BLaER1 treated with 17β-estradiol and CSF1 and Interleukin-3, amounts not matched to agents 10 nM and 100 nM (cell line): ENCODE measurements around the gene RPL26.

ENCODE experiments used
- H3K27ac ChIP-seq, 11 experiments: shearing (Covaris generic); formaldehyde crosslinking; 2 replicates each; pipeline ENCODE4 v1.8.1; 2022
- H3K27me3 ChIP-seq, 11 experiments: shearing (Covaris generic); formaldehyde crosslinking; 2 replicates each; pipeline ENCODE4 v1.8.1; 2022
- H3K36me3 ChIP-seq, 11 experiments: shearing (Covaris generic); formaldehyde crosslinking; 2 replicates each; pipeline ENCODE4 v1.8.1; 2022
- H3K4me1 ChIP-seq, 10 experiments: shearing (Covaris generic); formaldehyde crosslinking; 2 replicates each; pipeline ENCODE4 v1.8.1; 2022
- H3K4me2 ChIP-seq, 11 experiments: shearing (Covaris generic); formaldehyde crosslinking; 2 replicates each; pipeline ENCODE4 v1.8.1; 2022
- H3K4me3 ChIP-seq, 10 experiments: shearing (Covaris generic); formaldehyde crosslinking; 2 replicates each; pipeline ENCODE4 v1.8.1; 2022
- H3K9ac ChIP-seq, 11 experiments: shearing (Covaris generic); formaldehyde crosslinking; 2 replicates each; pipeline ENCODE4 v1.8.1; 2022
- H3K9me3 ChIP-seq, 11 experiments: shearing (Covaris generic); formaldehyde crosslinking; replicated peaks in 1 of 11; 2 replicates each; pipeline ENCODE4 v1.8.1; 2022
- H4K20me1 ChIP-seq, 11 experiments: shearing (Covaris generic); formaldehyde crosslinking; 2 replicates each; pipeline ENCODE4 v1.8.1; 2022
- Cebpa-rat ChIP-seq, 11 experiments: shearing (Covaris generic); IDR thresholded peaks; 2 replicates each; pipeline ENCODE4 v1.8.1; 2022

The RPL26 gene

GRCh38 chr17:8345951-8346665 lies 36.9 kb downstream of the RPL26 start:
- Histone ChIP-seq H3K27me3 (peaks cover 10 to 33% (median 29%) of the 10 kb centered on the region in 11 experiments; a peak in 21 of 22 replicates), H3K4me1 (peaks cover 0 to 3% (median 0%) of the 10 kb centered on the region in 10 experiments; a peak in 3 of 20 replicates), H4K20me1 (no peaks in the 10 kb centered on the region), H3K9me3 (no peaks in the 10 kb centered on the region), H3K27ac (no peak overlapping the region), H3K9ac (no peak overlapping the region), H3K36me3 (no peaks in the 10 kb centered on the region), H3K4me2 (no peak overlapping the region), H3K4me3 (no peak overlapping the region)
- no peak for TF ChIP-seq Cebpa-rat (IDR thresholded peaks at IDR 0.05)

- TF ChIP-seq Cebpa-rat (IDR thresholded peaks at IDR 0.05): no peak
Observed at GRCh38 chr17:8345052-8345690, 37.8 kb downstream of the RPL26 start.

GRCh38 chr17:8341456-8341855 lies 41.5 kb downstream of the RPL26 start:
- no peak overlapping the region for H3K9ac ChIP-seq
- no peak for TF ChIP-seq Cebpa-rat (IDR thresholded peaks at IDR 0.05)

More at GRCh38 chr17:8345052-8345690, 37.8 kb downstream of the RPL26 start:
- H3K9me3 ChIP-seq: no peaks in the 10 kb centered on the region
- H3K9ac ChIP-seq: no peak overlapping the region
- peaks cover 10 to 33% (median 29%) of the 10 kb centered on the region in 11 experiments; a peak in 21 of 22 replicates for H3K27me3 ChIP-seq
- no peaks in the 10 kb centered on the region for H4K20me1 ChIP-seq
- H3K4me2 ChIP-seq: peak overlapping the region in 2 of 11 experiments; percentile 11 to 16; a peak in 2 of 22 replicates
- no peak overlapping the region for H3K27ac ChIP-seq
- no peak overlapping the region for H3K4me3 ChIP-seq
- H3K4me1 ChIP-seq: peaks cover 0 to 3% (median 0%) of the 10 kb centered on the region in 10 experiments; a peak in 3 of 20 replicates
- H3K36me3 ChIP-seq: no peaks in the 10 kb centered on the region

GRCh38 chr17:8339540-8339939 lies 43.5 kb downstream of the RPL26 start, which contains the start of gene ODF4:
ODF4 (plus strand) TSS chr17:8339840; CDS start chr17:8340052, 212 bp downstream.
- Histone ChIP-seq H3K36me3 (no peaks in the 10 kb centered on the region), H3K27ac (no peak within 1 kb of the TSS), H4K20me1 (no peaks in the 10 kb centered on the region), H3K9ac (no peak within 1 kb of the TSS), H3K4me2 (no peak within 1 kb of the TSS), H3K27me3 (no peaks in the 10 kb centered on the region), H3K4me3 (no peak within 1 kb of the TSS), H3K4me1 (peaks cover 0 to 8% (median 2%) of the 10 kb centered on the region in 10 experiments; a peak in 3 of 20 replicates), H3K9me3 (no peaks in the 10 kb centered on the region)
- no peak for TF ChIP-seq Cebpa-rat (IDR thresholded peaks at IDR 0.05)

More at GRCh38 chr17:8341456-8341855, 41.5 kb downstream of the RPL26 start:
- Histone ChIP-seq H3K27me3 (peaks cover 0 to 13% (median 9%) of the 10 kb centered on the region in 11 experiments; a peak in 17 of 22 replicates), H3K27ac (no peak overlapping the region), H4K20me1 (no peaks in the 10 kb centered on the region), H3K36me3 (no peaks in the 10 kb centered on the region), H3K9me3 (no peaks in the 10 kb centered on the region), H3K4me2 (no peak overlapping the region), H3K4me1 (peaks cover 0 to 8% (median 2%) of the 10 kb centered on the region in 10 experiments; a peak in 4 of 20 replicates), H3K4me3 (no peak overlapping the region)

GRCh38 chr17:8338753-8339140 lies 44.2 kb downstream of the RPL26 start:
- Histone ChIP-seq H3K4me2 (no peak overlapping the region), H3K36me3 (no peaks in the 10 kb centered on the region), H4K20me1 (no peaks in the 10 kb centered on the region), H3K4me3 (no peak overlapping the region), H3K9ac (no peak overlapping the region), H3K27ac (no peak overlapping the region), H3K9me3 (no peaks in the 10 kb centered on the region), H3K4me1 (peaks cover 0 to 8% (median 2%) of the 10 kb centered on the region in 10 experiments; a peak in 3 of 20 replicates), H3K27me3 (no peaks in the 10 kb centered on the region)
- no peak for TF ChIP-seq Cebpa-rat (IDR thresholded peaks at IDR 0.05)

GRCh38 chr17:8337802-8338752 lies 44.9 kb downstream of the RPL26 start:
- no peaks in the 10 kb centered on the region for H3K27me3 ChIP-seq
- peaks cover 0 to 8% (median 2%) of the 10 kb centered on the region in 10 experiments; a peak in 3 of 20 replicates for H3K4me1 ChIP-seq
- H3K4me3 ChIP-seq: no peak overlapping the region
- H3K36me3 ChIP-seq: no peaks in the 10 kb centered on the region
- no peak for TF ChIP-seq Cebpa-rat (IDR thresholded peaks at IDR 0.05)
- H3K9ac ChIP-seq: no peak overlapping the region
- H4K20me1 ChIP-seq: no peaks in the 10 kb centered on the region
- peak overlapping the region in 4 of 11 experiments; percentile 1 to 36 (median 26); a peak in 7 of 22 replicates for H3K4me2 ChIP-seq
- no peaks in the 10 kb centered on the region for H3K9me3 ChIP-seq
- H3K27ac ChIP-seq: no peak overlapping the region

- Histone ChIP-seq H3K4me2 (no peak overlapping the region), H3K9ac (no peak overlapping the region), H3K27ac (no peak overlapping the region), H4K20me1 (no peaks in the 10 kb centered on the region), H3K4me3 (no peak overlapping the region), H3K4me1 (peaks cover 0 to 7% (median 2%) of the 10 kb centered on the region in 10 experiments; a peak in 3 of 20 replicates), H3K9me3 (no peaks in the 10 kb centered on the region), H3K27me3 (peaks cover 0 to 6% (median 1%) of the 10 kb centered on the region in 11 experiments; a peak in 14 of 22 replicates), H3K36me3 (no peaks in the 10 kb centered on the region)
- no peak for TF ChIP-seq Cebpa-rat (IDR thresholded peaks at IDR 0.05)
Observed at GRCh38 chr17:8333281-8333680, 49.7 kb downstream of the RPL26 start.

GRCh38 chr17:8332688-8333087 lies 50.3 kb downstream of the RPL26 start:
- Histone ChIP-seq H3K27me3 (peaks cover 5 to 12% (median 7%) of the 10 kb centered on the region in 11 experiments), H3K36me3 (no peaks in the 10 kb centered on the region), H3K4me1 (peaks cover 0 to under 1% (median 0%) of the 10 kb centered on the region in 10 experiments; a peak in 1 of 20 replicates), H3K27ac (no peak overlapping the region), H3K4me2 (no peak overlapping the region), H4K20me1 (no peaks in the 10 kb centered on the region), H3K9ac (no peak overlapping the region), H3K4me3 (no peak overlapping the region), H3K9me3 (peaks cover 0 to 3% (median 0%) of the 10 kb centered on the region in 11 experiments; a peak in 2 of 22 replicates)
- no peak for TF ChIP-seq Cebpa-rat (IDR thresholded peaks at IDR 0.05)
